ENCODE data around the gene SAYSD1. TPM values are rescaled to one million over a fixed set of nuclear protein-coding genes. Genes with fewer than 3 reads are reported as not detected.

Gene SAYSD1, protein sequence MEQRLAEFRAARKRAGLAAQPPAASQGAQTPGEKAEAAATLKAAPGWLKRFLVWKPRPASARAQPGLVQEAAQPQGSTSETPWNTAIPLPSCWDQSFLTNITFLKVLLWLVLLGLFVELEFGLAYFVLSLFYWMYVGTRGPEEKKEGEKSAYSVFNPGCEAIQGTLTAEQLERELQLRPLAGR
- 9.9 and 10.6 TPM in 2 replicates for total RNA-seq

DNA sequence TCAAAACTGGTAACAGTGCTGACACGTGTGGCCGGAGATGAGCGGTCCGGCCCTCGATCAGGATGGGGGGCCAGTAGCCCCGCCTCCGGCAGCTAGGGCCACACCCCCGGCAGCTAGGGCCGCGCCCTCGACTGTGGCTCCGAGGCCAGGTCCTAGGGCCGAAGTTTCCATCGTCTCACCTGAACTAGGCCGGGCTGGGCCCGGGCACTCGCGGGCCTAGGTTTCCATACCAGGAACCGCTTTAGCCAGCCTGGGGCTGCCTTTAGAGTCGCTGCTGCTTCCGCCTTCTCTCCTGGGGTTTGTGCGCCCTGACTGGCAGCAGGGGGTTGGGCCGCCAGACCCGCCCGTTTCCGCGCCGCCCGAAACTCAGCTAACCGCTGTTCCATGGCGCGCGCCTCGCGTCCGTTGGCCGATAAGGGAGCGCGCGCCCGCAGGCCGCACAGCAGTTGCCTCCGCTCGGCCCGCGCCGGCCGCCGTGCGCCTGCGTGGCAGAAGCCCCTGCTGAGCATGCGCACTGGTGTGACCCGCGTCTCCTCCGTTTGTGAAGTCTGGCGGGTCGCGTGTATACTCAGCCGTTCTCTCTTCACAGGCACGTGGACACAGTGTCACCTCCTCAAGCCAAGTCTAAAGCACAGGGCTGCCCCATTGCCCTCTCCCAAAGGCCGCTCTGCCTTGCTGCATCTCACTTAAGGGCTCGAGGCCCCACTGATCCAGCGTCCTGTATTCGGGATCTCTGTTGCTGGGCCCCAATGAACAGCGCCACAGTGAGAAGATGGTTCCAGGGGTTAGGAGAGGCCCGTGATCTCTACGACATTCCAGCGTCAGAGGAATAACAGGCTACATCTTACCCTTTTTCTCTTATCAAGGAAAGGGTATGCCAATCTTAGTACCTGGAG is at the start of gene SAYSD1:
Gene SAYSD1, minus strand, starts transcription at position 483 of the 896 bp plus-strand sequence. Its CDS starts 97 bp downstream, at position 386.

Other genes with a start within 250 kb of the SAYSD1 start
- gene GLP1R, start 66.4 kb downstream of the SAYSD1 start, total RNA-seq = not detected in 2 replicates
- not detected in 2 replicates for gene KCNK5, start 114.3 kb upstream of the SAYSD1 start, total RNA-seq
- gene KCNK17, start 199.2 kb upstream of the SAYSD1 start, total RNA-seq = not detected in 2 replicates
- not detected in 2 replicates for gene KCNK16, start 207.5 kb upstream of the SAYSD1 start, total RNA-seq

Data from hair follicular keratinocyte (primary cell).